SJCRH30 (cell line): ENCODE data around the gene AKNA. TPM values are rescaled to one million over a fixed set of nuclear protein-coding genes. Genes with fewer than 3 reads are reported as not detected.

Experiments used
- DNase-seq, 2 experiments: peaks; one replicate each; pipeline ENCODE4 v3.0.0-alpha.2; 2015 to 2020
- H3K27ac ChIP-seq: fragments of 250-450 bp; sonication (Bioruptor Pico); 2 replicates; pipeline ENCODE4 v1.5.1; 2020; ENCODE audit warnings: mild to moderate bottlenecking, moderate library complexity
- H3K27me3 ChIP-seq: fragments of 250-450 bp; sonication (Bioruptor Pico); 2 replicates; pipeline ENCODE4 v1.5.1; 2020; ENCODE audit warnings: mild to moderate bottlenecking, moderate library complexity
- H3K36me3 ChIP-seq: fragments of 250-450 bp; sonication (Bioruptor Pico); 2 replicates; pipeline ENCODE4 v1.5.1; 2020; ENCODE audit warnings: mild to moderate bottlenecking, moderate library complexity
- H3K4me1 ChIP-seq: fragments of 250-450 bp; sonication (Bioruptor Pico); 2 replicates; pipeline ENCODE4 v1.5.1; 2020; ENCODE audit warnings: mild to moderate bottlenecking, moderate library complexity
- H3K4me3 ChIP-seq: fragments of 250-450 bp; sonication (Bioruptor Pico); 2 replicates; pipeline ENCODE4 v1.5.1; 2020; ENCODE audit warnings: mild to moderate bottlenecking, moderate library complexity
- H3K9me3 ChIP-seq: fragments of 250-450 bp; sonication (Bioruptor Pico); replicated peaks from 2 replicates; pipeline ENCODE4 v1.5.1; 2020; ENCODE audit warnings: mild to moderate bottlenecking, moderate library complexity
- total RNA-seq: library from RNA; depleted of rRNA; stranded (reverse); fragments of >200 nt; shearing (Covaris generic); gene quantifications from 2 replicates; pipeline ENCODE4 v1.2.3, GENCODE V29; 2014

Gene AKNA
- total RNA-seq, 1 experiment from 2014 or later, result 3.1 TPM

GRCh38 chr9:114303571-114303970 lies 84.2 kb downstream of the AKNA start:
- H3K4me3 ChIP-seq, result no peak overlapping the region
- H3K36me3 ChIP-seq, result no peaks in the 10 kb centered on the region; the same call in 1 of the 2 replicates
- no peaks in the 10 kb centered on the region for H3K4me1 ChIP-seq
- H3K27ac ChIP-seq, result no peak overlapping the region
- no peak for DNase-seq
- H3K27me3 ChIP-seq, result no peaks in the 10 kb centered on the region
- H3K9me3 ChIP-seq, result no peaks in the 10 kb centered on the region

GRCh38 chr9:114302727-114303126 lies 85.1 kb downstream of the AKNA start:
- peaks cover 7% of the 10 kb centered on the region for H3K36me3 ChIP-seq
- H3K4me1 ChIP-seq, result no peaks in the 10 kb centered on the region

GRCh38 chr9:114301798-114302565 lies 85.8 kb downstream of the AKNA start:
- no peak overlapping the region for H3K27ac ChIP-seq
- H3K9me3 ChIP-seq, result 0 out of 2 replicates have a peak, but pooled peaks cover 2% of the 10 kb centered on the region
- DNase-seq, result no peak
- no peak overlapping the region for H3K4me3 ChIP-seq
- no peaks in the 10 kb centered on the region for H3K4me1 ChIP-seq
- H3K36me3 ChIP-seq, result peaks cover 15% of the 10 kb centered on the region
- no peaks in the 10 kb centered on the region for H3K27me3 ChIP-seq

More at GRCh38 chr9:114302727-114303126, 85.1 kb downstream of the AKNA start:
- no peaks in the 10 kb centered on the region for H3K9me3 ChIP-seq
- DNase-seq, result no peak
- H3K27ac ChIP-seq, result no peak overlapping the region
- no peaks in the 10 kb centered on the region for H3K27me3 ChIP-seq
- H3K4me3 ChIP-seq, result no peak overlapping the region

- Histone ChIP-seq H3K27me3 (no peaks in the 10 kb centered on the region), H3K36me3 (peaks cover 23% of the 10 kb centered on the region), H3K4me3 (no peak overlapping the region), H3K27ac (no peak overlapping the region), H3K9me3 (0 out of 2 replicates have a peak, but pooled peaks cover 2% of the 10 kb centered on the region), H3K4me1 (no peaks in the 10 kb centered on the region)
- no peak for DNase-seq
Measured at GRCh38 chr9:114300846-114301797, 86.7 kb downstream of the AKNA start.

GRCh38 chr9:114300153-114300845 lies 87.5 kb downstream of the AKNA start:
- 0 out of 2 replicates have a peak, but pooled peaks cover 2% of the 10 kb centered on the region for H3K9me3 ChIP-seq
- H3K27me3 ChIP-seq, result no peaks in the 10 kb centered on the region
- H3K4me3 ChIP-seq, result no peak overlapping the region
- no peak overlapping the region for H3K27ac ChIP-seq
- H3K36me3 ChIP-seq, result peaks cover 31% of the 10 kb centered on the region
- H3K4me1 ChIP-seq, result no peaks in the 10 kb centered on the region
- DNase-seq, result no peak

GRCh38 chr9:114299286-114300152 lies 88.3 kb downstream of the AKNA start:
- DNase-seq, result no peak
- Histone ChIP-seq H3K9me3 (peaks cover 5% of the 10 kb centered on the region; the same call in 1 of the 2 replicates), H3K4me3 (no peak overlapping the region), H3K27me3 (no peaks in the 10 kb centered on the region), H3K4me1 (no peaks in the 10 kb centered on the region), H3K27ac (no peak overlapping the region), H3K36me3 (peaks cover 39% of the 10 kb centered on the region)

GRCh38 chr9:114296338-114296737 lies 91.4 kb downstream of the AKNA start:
- no peak overlapping the region for H3K4me3 ChIP-seq
- H3K27me3 ChIP-seq, result no peaks in the 10 kb centered on the region
- DNase-seq, result no peak
- peaks cover 8% of the 10 kb centered on the region; the same call in 1 of the 2 replicates for H3K9me3 ChIP-seq
- no peak overlapping the region for H3K27ac ChIP-seq
- no peaks in the 10 kb centered on the region for H3K4me1 ChIP-seq
- H3K36me3 ChIP-seq, result peaks cover 54% of the 10 kb centered on the region

GRCh38 chr9:114294664-114295063 lies 93.1 kb downstream of the AKNA start:
- Histone ChIP-seq H3K27me3 (no peaks in the 10 kb centered on the region), H3K4me3 (no peak overlapping the region), H3K9me3 (peaks cover 8% of the 10 kb centered on the region; the same call in 1 of the 2 replicates), H3K36me3 (peaks cover 56% of the 10 kb centered on the region), H3K4me1 (no peaks in the 10 kb centered on the region), H3K27ac (no peak overlapping the region)
- no peak for DNase-seq

GRCh38 chr9:114291886-114292590 lies 95.7 kb downstream of the AKNA start:
- Histone ChIP-seq H3K9me3 (peaks cover 6% of the 10 kb centered on the region; the same call in 1 of the 2 replicates), H3K4me3 (no peak overlapping the region), H3K36me3 (peaks cover 42% of the 10 kb centered on the region), H3K27ac (no peak overlapping the region), H3K4me1 (peaks cover 13% of the 10 kb centered on the region), H3K27me3 (no peaks in the 10 kb centered on the region)
- no peak for DNase-seq

GRCh38 chr9:114291064-114291474 lies 96.7 kb downstream of the AKNA start:
- Histone ChIP-seq H3K4me3 (no peak overlapping the region), H3K27ac (no peak overlapping the region), H3K4me1 (peaks cover 13% of the 10 kb centered on the region), H3K9me3 (peaks cover 6% of the 10 kb centered on the region; the same call in 1 of the 2 replicates), H3K36me3 (peaks cover 33% of the 10 kb centered on the region), H3K27me3 (no peaks in the 10 kb centered on the region)
- DNase-seq, result peak; percentile 67 to 91

- no peaks in the 10 kb centered on the region for H3K27me3 ChIP-seq
- H3K4me3 ChIP-seq, result no peak overlapping the region
- peaks cover 13% of the 10 kb centered on the region for H3K4me1 ChIP-seq
- no peak overlapping the region for H3K27ac ChIP-seq
- no peak for DNase-seq
- H3K9me3 ChIP-seq, result peaks cover 6% of the 10 kb centered on the region; the same call in 1 of the 2 replicates
- peaks cover 28% of the 10 kb centered on the region for H3K36me3 ChIP-seq
Measured at GRCh38 chr9:114290561-114290986, 97.2 kb downstream of the AKNA start.

- Histone ChIP-seq H3K4me3 (no peak overlapping the region), H3K36me3 (peaks cover 20% of the 10 kb centered on the region), H3K4me1 (peaks cover 13% of the 10 kb centered on the region), H3K27me3 (no peaks in the 10 kb centered on the region), H3K9me3 (peaks cover 6% of the 10 kb centered on the region; the same call in 1 of the 2 replicates), H3K27ac (no peak overlapping the region)
- DNase-seq, result no peak
Measured at GRCh38 chr9:114289571-114290481, 98.0 kb downstream of the AKNA start.
